Pancreas (tissue), 10 donors: Measurements from ENCODE around the gene HBP1. TPM values are rescaled to one million over a fixed set of nuclear protein-coding genes. Genes with fewer than 3 reads are reported as not detected.
"Not testable (repeated sequence)": the region's sequence is repeated elsewhere in the genome, so short reads cannot be mapped to it uniquely, and the experiment has no call there.

ENCODE experiments used
- ATAC-seq, 4 donors: fragments of 200-7000 bp; cut with Tn5 transposase; one replicate each; pipeline versions ENCODE4 v1.8.0 to v1.9.1; 2020; ENCODE audit warnings: mild to moderate bottlenecking in 4 of 4, moderate library complexity in 4 of 4
- DNase-seq, 6 donors: peaks; one replicate each; pipeline ENCODE4 v3.0.0-alpha.2; 2020
- FAIRE-seq: peaks from 2 replicates; lab custom pipeline; 2012; peaks lifted over from hg19 to GRCh38; lab: Jason Lieb, UNC
- H3K27ac ChIP-seq, 4 donors: fragments of 200-600 bp; sonication (generic); 1 replicate in 3 of 4; 2 replicates in 1 of 4; pipeline versions ENCODE4 v1.5.0 to v1.8.0; 2020
- H3K27me3 ChIP-seq, 4 donors: fragments of 200-600 bp; one replicate each; pipeline ENCODE4 v1.8.0; 2021
- H3K36me3 ChIP-seq, 3 donors: fragments of 200-600 bp; sonication (generic) in 1 of 3; one replicate each; pipeline versions ENCODE4 v1.5.0 to v1.8.0; 2020 to 2021
- H3K4me1 ChIP-seq, 3 donors: fragments of 200-600 bp; one replicate each; pipeline ENCODE4 v1.8.0; 2021
- H3K4me3 ChIP-seq, 4 donors: fragments of 200-600 bp; sonication (generic) in 2 of 4; one replicate each; pipeline versions ENCODE4 v1.5.0 to v1.8.0; 2020 to 2021
- H3K9me3 ChIP-seq, 4 donors: fragments of 200-600 bp; one replicate each; pipeline ENCODE4 v1.8.0; 2021
- WGBS, 2 donors: extraction: QIAGEN DNeasy Blood & Tissue Kit; methylation state at CpG; one replicate each; pipeline ENCODE4 v1.1.7; 2013; 5-methylcytosine and 5-hydroxymethylcytosine counted together
- intact Hi-C, 3 donors: fragments of 100-400 bp; cut with DNase I; formaldehyde crosslinking; loops; one replicate each; pipeline versions ENCODE4 v1.11.1 to v1.14.2; 2022
- polyA plus RNA-seq, 2 donors: library from polyadenylated mRNA; stranded (reverse); fragments of 200-250 nt; gene quantifications; one replicate each; pipeline ENCODE4 v1.2.3, GENCODE V29; 2013
- total RNA-seq, 6 donors: library from RNA; stranded (reverse); fragmentation: NEBNext Ultra II Directional in 4 of 6; extraction: Animal tissue kit (Norgen Biotek cat#: 25700) in 4 of 6; gene quantifications; one replicate each; pipeline versions ENCODE4 v1.2.1 to v1.2.4, GENCODE V29; 2021 to 2023
- TF ChIP-seq, protein P1 (sequence below), 4 donors: fragments of 200-600 bp; sonication (generic) in 3 of 4; IDR thresholded peaks; one replicate each; pipeline versions ENCODE4 v1.5.0 to v1.8.0; 2021; ENCODE audit warnings: antibody characterized with exemption in 4 of 4
- donor health status: healthy with polysubstance abuse.
- donor health status: DM: no; HTN: no; CAD: no; lungs with moderate emphysema.
- donor health status: DM: no; HTN: no; CAD: no.
- donor health status: control.
- donor health status: control.
- donor health status: Bipolar disorder and iron deficiency.
- donor health status: DM: yes; HTN: yes; CAD: no.
- donor health status: DM: no; HTN: no; CAD: no.
- donor health status: DM: no; HTN: no; CAD: no.
- donor health status: DM: yes; HTN: yes; CAD: no.

The HBP1 gene
- total and polyA plus RNA-seq, 8 donors = 13.3 to 50.4 (median 27.6) TPM

DNA sequence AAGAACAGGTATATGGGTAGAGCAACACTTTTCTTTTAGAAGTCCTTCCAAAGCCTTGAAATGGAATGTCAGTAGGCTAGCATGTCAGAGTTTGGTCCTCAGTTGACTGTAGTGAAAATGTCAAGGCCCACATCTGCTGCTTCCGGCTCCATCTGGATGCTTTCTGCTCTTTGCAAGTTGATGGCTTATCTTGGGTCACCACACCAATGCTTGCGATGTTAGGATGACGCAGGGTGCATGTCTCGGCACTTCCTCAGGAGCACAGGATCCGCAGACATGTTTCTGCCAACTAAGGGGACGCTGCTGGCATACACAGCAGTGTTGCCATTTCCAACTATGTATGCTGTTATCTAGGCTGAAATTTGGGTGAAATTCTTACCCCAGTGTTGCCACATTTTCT is 14.0 kb upstream of the HBP1 start:
- intact Hi-C loops = loop anchor here in 1 of 3 donors (10.0 kb wide), 1 partner anchor 360 kb away; no protein-coding TSS in a partner anchor
- WGBS, 2 donors = 91 to 93% methylated on average over 6 of the region's 6 CpGs

DNA sequence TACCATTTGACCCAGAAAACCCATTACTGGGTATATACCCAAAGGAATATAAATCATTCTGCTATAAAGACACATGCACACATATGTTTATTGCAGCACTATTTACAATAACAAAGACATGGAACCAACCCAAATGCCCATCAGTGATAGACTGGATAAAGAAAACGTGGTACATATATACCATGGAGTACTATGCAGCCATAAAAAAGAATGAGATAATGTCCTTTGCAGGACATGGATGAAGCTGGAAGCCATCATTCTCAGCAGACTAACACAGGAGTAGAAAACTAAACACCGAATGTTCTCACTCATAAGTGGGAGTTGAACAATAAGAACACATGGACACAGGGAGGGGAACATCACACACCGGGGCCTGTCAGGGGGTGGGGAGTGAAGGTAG is 13.1 kb upstream of the HBP1 start:
- not testable (repeated sequence) for H3K36me3 ChIP-seq, H3K9me3 ChIP-seq, H3K4me3 ChIP-seq, H3K4me1 ChIP-seq, H3K27ac ChIP-seq, FAIRE-seq, H3K27me3 ChIP-seq, DNase-seq, ATAC-seq
- intact Hi-C loops = loop anchor here in 1 of 3 donors (10.0 kb wide), 1 partner anchor 361 kb away; no protein-coding TSS in a partner anchor
- WGBS, 2 donors = 82 to 91% methylated on average over 3 of the region's 3 CpGs

More for the DNA sequence above, 14.0 kb upstream of the HBP1 start:
- no peaks in the 10 kb centered on the region for H3K36me3 ChIP-seq
- no peak overlapping the region for H3K4me3 ChIP-seq
- no peaks in the 10 kb centered on the region for H3K9me3 ChIP-seq
- DNase-seq = no peak
- no peak overlapping the region for H3K27ac ChIP-seq
- H3K4me1 ChIP-seq = no peaks in the 10 kb centered on the region
- ATAC-seq = no peak
- H3K27me3 ChIP-seq = no peaks in the 10 kb centered on the region
- FAIRE-seq = no peak
- TF ChIP-seq, protein P1, sequence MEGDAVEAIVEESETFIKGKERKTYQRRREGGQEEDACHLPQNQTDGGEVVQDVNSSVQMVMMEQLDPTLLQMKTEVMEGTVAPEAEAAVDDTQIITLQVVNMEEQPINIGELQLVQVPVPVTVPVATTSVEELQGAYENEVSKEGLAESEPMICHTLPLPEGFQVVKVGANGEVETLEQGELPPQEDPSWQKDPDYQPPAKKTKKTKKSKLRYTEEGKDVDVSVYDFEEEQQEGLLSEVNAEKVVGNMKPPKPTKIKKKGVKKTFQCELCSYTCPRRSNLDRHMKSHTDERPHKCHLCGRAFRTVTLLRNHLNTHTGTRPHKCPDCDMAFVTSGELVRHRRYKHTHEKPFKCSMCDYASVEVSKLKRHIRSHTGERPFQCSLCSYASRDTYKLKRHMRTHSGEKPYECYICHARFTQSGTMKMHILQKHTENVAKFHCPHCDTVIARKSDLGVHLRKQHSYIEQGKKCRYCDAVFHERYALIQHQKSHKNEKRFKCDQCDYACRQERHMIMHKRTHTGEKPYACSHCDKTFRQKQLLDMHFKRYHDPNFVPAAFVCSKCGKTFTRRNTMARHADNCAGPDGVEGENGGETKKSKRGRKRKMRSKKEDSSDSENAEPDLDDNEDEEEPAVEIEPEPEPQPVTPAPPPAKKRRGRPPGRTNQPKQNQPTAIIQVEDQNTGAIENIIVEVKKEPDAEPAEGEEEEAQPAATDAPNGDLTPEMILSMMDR (IDR thresholded peaks at IDR 0.05) = no peak

DNA sequence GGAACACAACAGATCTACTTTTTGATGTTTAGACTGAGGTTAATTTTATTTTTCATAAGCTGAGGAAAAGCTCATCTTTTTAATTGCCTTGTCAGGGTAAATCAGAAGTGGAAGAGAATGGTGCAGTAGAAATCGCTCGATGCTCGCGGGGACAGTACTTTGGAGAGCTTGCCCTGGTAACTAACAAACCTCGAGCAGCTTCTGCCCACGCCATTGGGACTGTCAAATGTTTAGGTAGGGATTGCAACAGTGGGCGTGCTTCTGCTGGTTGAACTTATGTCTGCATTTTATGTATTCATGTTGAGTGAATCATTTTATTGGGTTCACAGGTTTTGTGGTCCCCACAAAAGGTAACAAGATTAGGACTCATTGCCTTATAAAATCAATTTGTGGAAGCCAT is 11.7 kb upstream of the HBP1 start:
- intact Hi-C loops = loop anchor here in 1 of 3 donors (10.0 kb wide), 1 partner anchor 362 kb away; no protein-coding TSS in a partner anchor
- no peak for FAIRE-seq
- H3K36me3 ChIP-seq = no peaks in the 10 kb centered on the region

DNA sequence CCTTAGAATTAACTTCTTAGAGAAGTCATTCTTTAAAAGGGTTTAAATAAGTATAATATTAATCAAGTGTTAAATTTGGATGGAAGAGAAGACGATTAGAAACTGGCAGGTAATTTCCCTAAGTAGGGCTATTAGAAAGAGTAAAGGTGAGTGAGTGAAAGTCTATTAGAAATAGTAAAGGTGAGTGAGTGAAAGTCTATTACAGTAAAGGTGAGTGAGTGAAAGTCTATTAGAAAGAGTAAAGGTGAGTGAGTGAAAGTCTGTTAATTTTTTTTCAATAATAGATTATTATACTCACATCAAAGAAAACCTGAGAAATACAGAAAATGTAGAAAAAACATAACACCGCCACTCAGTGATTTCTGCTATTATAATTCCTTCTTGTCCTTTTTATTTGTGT is 10.8 kb upstream of the HBP1 start:
- H3K4me3 ChIP-seq = no peak overlapping the region
- H3K4me1 ChIP-seq = no peaks in the 10 kb centered on the region
- FAIRE-seq (no peak), DNase-seq (no peak), ATAC-seq (no peak)
- intact Hi-C loops = loop anchor here in 1 of 3 donors (10.0 kb wide), 1 partner anchor 363 kb away; no protein-coding TSS in a partner anchor
- no peaks in the 10 kb centered on the region for H3K27me3 ChIP-seq
- H3K9me3 ChIP-seq = no peaks in the 10 kb centered on the region
- WGBS, 2 donors = 61 to 62% methylated on average over 2 of the region's 2 CpGs
- no peak overlapping the region for H3K27ac ChIP-seq
- TF ChIP-seq, protein P1 (IDR thresholded peaks at IDR 0.05) = no peak
- H3K36me3 ChIP-seq = no peaks in the 10 kb centered on the region

More for the DNA sequence above, 11.7 kb upstream of the HBP1 start:
- H3K27me3 ChIP-seq = no peaks in the 10 kb centered on the region
- DNase-seq (no peak), ATAC-seq (no peak)
- TF ChIP-seq, protein P1 (IDR thresholded peaks at IDR 0.05) = no peak
- no peaks in the 10 kb centered on the region for H3K4me1 ChIP-seq
- H3K9me3 ChIP-seq = no peaks in the 10 kb centered on the region
- WGBS, 2 donors = 85 to 93% methylated on average over 7 of the region's 7 CpGs
- no peak overlapping the region for H3K4me3 ChIP-seq
- H3K27ac ChIP-seq = no peak overlapping the region

DNA sequence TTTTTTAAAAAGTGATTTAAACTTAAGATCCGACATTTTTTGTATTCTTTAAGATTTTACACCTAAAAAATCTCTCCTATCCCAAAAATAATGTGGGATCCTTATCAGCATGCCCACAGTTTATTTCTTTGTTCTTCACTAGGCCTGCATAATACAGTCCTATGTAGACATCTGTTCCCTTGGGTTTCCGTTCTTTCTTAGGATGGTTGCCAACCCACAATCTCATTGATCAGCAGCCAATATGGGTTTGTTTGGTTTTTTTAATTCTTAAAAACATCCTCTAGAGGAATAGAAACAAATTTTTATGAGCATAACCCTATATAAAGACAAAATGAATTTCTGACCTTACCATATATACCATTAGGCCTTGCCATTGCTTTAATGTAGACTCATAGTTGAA is 8.4 kb upstream of the HBP1 start:
- WGBS, 2 donors = 72 to 73% methylated on average over 2 of the region's 2 CpGs
- intact Hi-C loops = no loop called here
- H3K9me3 ChIP-seq = no peaks in the 10 kb centered on the region
- ATAC-seq (no peak), DNase-seq (no peak), FAIRE-seq (no peak)
- no peaks in the 10 kb centered on the region for H3K36me3 ChIP-seq
- no peak overlapping the region for H3K27ac ChIP-seq
- H3K4me1 ChIP-seq = no peaks in the 10 kb centered on the region
- H3K4me3 ChIP-seq = no peak overlapping the region
- TF ChIP-seq, protein P1 (IDR thresholded peaks at IDR 0.05) = no peak
- no peaks in the 10 kb centered on the region for H3K27me3 ChIP-seq
